K562 (cell line): ENCODE measurements around the gene SCN4B. TPM values are rescaled to one million over a fixed set of nuclear protein-coding genes. Genes with fewer than 3 reads are reported as not detected.

Experiments used
- ARHGAP35 ChIP-seq: fragments of 450-650 bp; IDR thresholded peaks from 2 replicates; pipeline ENCODE4 v1.6.1; 2018; ENCODE audit not compliant: partially characterized antibody
- BCL6 ChIP-seq: fragments of 250-450 bp; sonication (Bioruptor Pico); IDR thresholded peaks from 2 replicates; pipeline ENCODE4 v1.4.0; 2020
- BRF1 ChIP-seq: IDR thresholded peaks from 3 replicates; pipeline ENCODE4 v1.6.1; 2011; ENCODE audit warnings: borderline replicate concordance, mild to moderate bottlenecking; ENCODE audit not compliant: insufficient read length; ENCODE audit errors: extremely low read depth
- C11orf30 ChIP-seq: fragments of 450-650 bp; IDR thresholded peaks from 2 replicates; pipeline ENCODE4 v1.6.1; 2016; ENCODE audit warnings: low read depth, mild to moderate bottlenecking
- CBX8 ChIP-seq: fragments of 200-600 bp; sonication (generic); IDR thresholded peaks from 2 replicates; pipeline ENCODE4 v1.6.1; 2012; ENCODE audit warnings: borderline replicate concordance, mixed run types, low read depth, mild to moderate bottlenecking, moderate library complexity, mixed read lengths, low read length, control low read depth, inconsistent platforms; ENCODE audit not compliant: poor library complexity, severe bottlenecking; ENCODE audit errors: extremely low read depth
- ESRRA ChIP-seq: fragments of 450-650 bp; IDR thresholded peaks from 2 replicates; pipeline ENCODE4 v1.6.1; 2014; ENCODE audit warnings: low read depth, mild to moderate bottlenecking, moderate library complexity, borderline replicate concordance
- ETV5 ChIP-seq: sonication (generic); formaldehyde crosslinking; IDR thresholded peaks from 2 replicates; pipeline ENCODE4 v1.4.0; 2020; ENCODE audit warnings: low read depth, mild to moderate bottlenecking, missing genetic modification reagents
- HNRNPH1 ChIP-seq: fragments of 200-400 bp; formaldehyde crosslinking; optimal IDR thresholded peaks from 2 replicates; pipeline ENCODE3; 2017; ENCODE audit warnings: low read depth, mild to moderate bottlenecking, low read length, moderate library complexity
- KLF6 ChIP-seq: fragments of 250-450 bp; sonication (Bioruptor Pico); IDR thresholded peaks from 2 replicates; pipeline ENCODE4 v1.4.0; 2020; ENCODE audit warnings: mild to moderate bottlenecking, moderate library complexity, borderline replicate concordance
- PCBP2 ChIP-seq: fragments of 200-400 bp; formaldehyde crosslinking; IDR thresholded peaks from 2 replicates; pipeline ENCODE4 v1.6.1; 2018; ENCODE audit warnings: low read length, low read depth, mild to moderate bottlenecking, moderate library complexity; ENCODE audit not compliant: poor library complexity, severe bottlenecking
- PHF20 ChIP-seq: fragments of 450-650 bp; IDR thresholded peaks from 2 replicates; pipeline ENCODE4 v1.6.1; 2018; ENCODE audit not compliant: partially characterized antibody
- REST ChIP-seq, 2 experiments: fragments of 450-650 bp; formaldehyde crosslinking in 1 of 2; IDR thresholded peaks; 2 replicates each; pipeline versions ENCODE4 v1.4.0 to v1.6.1; 2014 to 2020; ENCODE audit warnings: mild to moderate bottlenecking in 2 of 2, borderline replicate concordance in 1 of 2, low read depth in 1 of 2
- RFX5 ChIP-seq: IDR thresholded peaks from 2 replicates; pipeline ENCODE4 v1.6.1; 2011; ENCODE audit warnings: low read depth, mild to moderate bottlenecking, improper control_type of control experiment, low read length
- TCF3 ChIP-seq: sonication (generic); formaldehyde crosslinking; IDR thresholded peaks from 2 replicates; pipeline ENCODE4 v1.4.0; 2020; ENCODE audit warnings: mild to moderate bottlenecking, missing genetic modification reagents
- ZBTB7A ChIP-seq: IDR thresholded peaks from 2 replicates; pipeline ENCODE4 v1.6.1; 2011; ENCODE audit warnings: low read depth, mild to moderate bottlenecking, low read length, moderate library complexity, borderline replicate concordance; ENCODE audit not compliant: control insufficient read depth
- ZNF395 ChIP-seq: fragments of 200-800 bp; sonication (Bioruptor generic); IDR thresholded peaks from 2 replicates; pipeline ENCODE4 v1.6.1; 2017; ENCODE audit warnings: missing genetic modification characterization, missing compliant biosample characterization
- ZNF655 ChIP-seq: fragments of 250-450 bp; sonication (Bioruptor Pico); IDR thresholded peaks from 2 replicates; pipeline ENCODE4 v1.5.0; 2021
- polyA plus RNA-seq, 8 experiments: library from polyadenylated mRNA; depleted of rRNA in 4 of 8; stranded (reverse) in 5 of 8; unstranded in 3 of 8; fragments of >200 nt; fragmentation: Nextera tagmentation in 2 of 8; fragmentation: Illumina TruSeq in 1 of 8; extraction: Ambion mirVana in 2 of 8; extraction: Trizol in 1 of 8; gene quantifications; 2 replicates each; pipeline versions ENCODE4 v1.2.1 to v1.2.3, GENCODE V29; 2011 to 2014; ENCODE audit warnings: inconsistent platforms in 1 of 8, missing spikeins in 1 of 8
- total RNA-seq, 7 experiments: library from RNA; depleted of rRNA in 6 of 7; stranded (reverse); fragments of >200 nt in 6 of 7; fragmentation: Illumina TruSeq in 2 of 7; extraction: Trizol in 2 of 7; gene quantifications; 2 replicates each; pipeline versions ENCODE4 v1.2.1 to v1.2.3, GENCODE V29; 2011 to 2021; ENCODE audit warnings: low replicate concordance in 1 of 7

The SCN4B gene
- total and polyA plus RNA-seq, 9 of the 15 experiments (the other 6 are each of a cell fraction or from before 2014, with no cell fraction given) = 0.03 TPM; not detected in 8

- TF ChIP-seq CBX8 (no peak), ZNF655 (CRISPR knock-in tag) (no peak), HNRNPH1 (no peak), TCF3 (CRISPR knock-in tag) (no peak), ARHGAP35 (no peak), BCL6 (CRISPR knock-in tag) (no peak), RFX5 (no peak), ZBTB7A (peak; percentile 68; the same call in 1 of the 2 replicates), C11orf30 (no peak), ZNF395 (CRISPR knock-in tag) (no peak), BRF1 (no peak), ESRRA (no peak), PHF20 (no peak), ETV5 (CRISPR knock-in tag) (0 out of 2 replicates have a peak, but pooled peaks have one; percentile 33), PCBP2 (no peak), REST (IDR thresholded peaks at IDR 0.05; ENCODE audit: borderline replicate concordance) (peak; percentile 87), REST (CRISPR knock-in tag; IDR thresholded peaks at IDR 0.05; ENCODE audit: low read depth) (no peak), KLF6 (no peak)
These were observed 45.7 kb upstream of the SCN4B start (continued) for GRCh38 chr11:118198370-118198769.
